Fibroblast of skin of back (primary cell): ENCODE data around the gene MROH7.

Experiments
- DNase-seq: peaks from one replicate; pipeline ENCODE4 v3.0.0-alpha.2; 2013

The MROH7 gene

DNA sequence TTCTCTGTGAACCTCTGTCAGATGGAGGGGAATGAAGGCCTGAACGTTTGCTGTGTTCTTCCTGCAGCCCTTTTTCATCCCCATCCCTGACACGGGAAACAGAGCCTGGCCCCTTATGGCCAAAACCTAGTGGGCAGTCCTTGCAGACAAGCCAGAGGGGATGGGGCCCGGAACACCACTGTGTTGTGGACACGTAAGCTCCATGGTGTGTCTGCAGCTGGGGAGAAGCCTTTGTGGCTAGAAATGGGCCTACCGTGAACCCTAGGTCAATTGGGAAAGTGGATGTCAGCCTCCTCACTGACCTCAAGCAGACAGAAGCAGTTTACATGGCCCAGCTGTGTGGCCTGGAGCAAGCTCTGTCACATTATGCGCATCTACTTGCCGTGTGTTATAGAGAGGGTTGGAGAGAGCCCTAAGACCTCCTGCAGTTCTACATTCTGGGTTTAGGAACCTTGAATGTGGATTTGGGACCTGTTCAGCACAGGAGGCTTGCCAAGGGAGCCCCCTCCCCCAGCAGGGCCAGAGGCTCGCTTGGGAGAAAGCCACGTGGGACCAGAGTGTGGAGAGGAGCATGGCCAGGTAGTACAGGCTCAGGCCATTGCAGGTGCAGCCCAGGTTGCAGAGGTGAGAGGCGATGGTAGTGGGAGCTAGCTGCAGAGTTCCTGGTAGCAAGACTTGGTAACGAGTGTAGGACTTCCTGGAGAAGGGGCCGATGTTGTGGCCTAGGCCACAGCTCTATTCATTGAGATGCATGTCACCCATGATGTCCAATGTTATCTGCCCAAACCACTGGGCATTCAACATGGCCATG, 102.0 kb downstream of the MROH7 start:
- no peak for DNase-seq

DNA sequence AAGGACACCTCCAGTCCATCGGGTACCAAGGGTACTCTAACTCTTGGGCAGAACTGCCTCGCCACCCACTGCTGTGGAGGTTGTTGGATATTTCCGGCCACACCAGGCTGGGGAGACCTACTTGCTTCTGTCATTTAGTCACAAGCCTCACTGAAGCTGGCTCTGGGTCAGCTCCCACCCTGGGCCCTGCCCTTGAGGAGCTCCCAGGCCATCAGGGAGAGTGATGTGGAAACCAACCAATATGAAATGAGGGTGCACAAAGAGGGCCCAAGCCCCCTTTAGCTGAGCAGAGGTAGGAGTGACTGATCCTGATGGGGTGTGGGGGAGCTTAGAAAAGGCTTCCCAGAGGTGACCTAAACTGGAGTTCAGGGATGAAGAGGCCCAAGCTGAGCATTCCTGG, 103.1 kb downstream of the MROH7 start:
- no peak for DNase-seq

DNA sequence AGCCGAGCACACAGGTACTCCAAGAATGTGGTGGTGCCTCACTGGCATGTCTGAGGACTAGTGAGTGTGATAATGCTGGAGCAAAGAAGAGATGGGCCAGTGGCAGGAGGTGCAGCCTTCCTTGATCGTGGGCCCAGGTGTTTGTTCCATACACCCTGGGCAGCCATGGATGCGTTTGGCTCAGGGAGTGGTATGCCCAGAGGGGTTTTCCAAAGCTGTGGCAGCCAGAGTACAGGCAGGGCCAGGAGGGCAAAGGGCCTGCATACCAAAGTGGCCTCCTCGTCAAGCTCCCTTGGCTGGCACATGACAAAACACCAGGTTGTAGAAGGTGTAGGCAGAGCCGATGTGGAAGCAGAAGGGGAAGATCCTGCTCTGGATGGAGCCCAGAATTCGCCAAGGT, 103.7 kb downstream of the MROH7 start:
- DNase-seq: no peak

DNA sequence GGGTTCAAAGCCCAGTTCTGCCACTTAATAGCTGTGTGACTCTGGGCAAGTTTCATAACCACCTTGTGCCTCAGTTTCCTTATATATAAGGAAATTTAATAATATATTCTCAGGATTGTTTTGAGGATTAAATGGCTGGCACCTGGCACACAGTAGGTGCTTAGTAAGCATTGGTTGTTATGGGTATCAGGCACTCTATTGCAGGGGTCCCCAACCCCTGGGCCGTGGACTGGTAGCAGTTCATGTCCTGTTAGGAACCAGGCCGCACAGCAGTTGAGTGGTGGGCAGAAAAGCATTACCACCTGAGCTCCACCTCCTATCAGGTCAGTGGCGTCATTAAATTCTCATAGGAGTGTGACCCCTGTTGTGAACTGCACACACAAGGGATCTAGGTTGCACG, 104.3 kb downstream of the MROH7 start:
- DNase-seq: no peak

DNA sequence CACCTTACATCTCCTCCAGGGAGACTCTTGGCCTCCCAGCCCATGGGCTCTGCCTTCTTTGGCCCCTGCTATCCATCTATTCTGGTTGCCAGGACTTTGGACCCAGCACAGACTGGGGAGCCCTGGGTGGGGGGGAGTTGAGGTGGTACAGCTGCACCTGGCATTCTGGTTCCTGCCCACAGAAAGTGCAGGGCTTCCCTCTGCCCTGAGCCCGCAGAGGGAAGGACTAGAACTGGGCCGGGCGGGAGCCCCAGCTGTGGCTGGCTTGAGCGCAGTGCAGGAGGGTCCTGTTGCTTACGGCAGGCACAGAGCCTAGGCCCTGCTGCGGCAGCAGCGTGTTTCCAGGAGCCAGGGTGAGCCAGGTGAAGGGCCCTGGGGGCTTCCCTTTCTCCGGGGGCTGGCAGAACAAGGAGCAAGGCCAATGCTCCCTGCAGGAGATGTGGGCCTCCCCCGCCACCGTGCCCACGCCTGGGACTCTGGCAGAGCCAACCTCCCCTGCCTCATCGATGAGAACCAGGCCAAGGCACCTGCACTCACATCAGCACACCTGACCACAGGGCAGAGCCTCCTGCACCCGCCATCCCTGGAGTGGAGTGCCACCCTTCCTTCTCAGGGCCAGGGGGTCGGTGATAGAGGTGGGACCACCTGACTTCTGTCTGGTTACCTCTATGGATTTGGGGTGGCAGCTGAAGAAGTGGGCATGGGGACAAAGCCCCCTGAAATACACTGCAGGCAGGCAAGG, 106.7 kb downstream of the MROH7 start:
- DNase-seq: no peak

DNA sequence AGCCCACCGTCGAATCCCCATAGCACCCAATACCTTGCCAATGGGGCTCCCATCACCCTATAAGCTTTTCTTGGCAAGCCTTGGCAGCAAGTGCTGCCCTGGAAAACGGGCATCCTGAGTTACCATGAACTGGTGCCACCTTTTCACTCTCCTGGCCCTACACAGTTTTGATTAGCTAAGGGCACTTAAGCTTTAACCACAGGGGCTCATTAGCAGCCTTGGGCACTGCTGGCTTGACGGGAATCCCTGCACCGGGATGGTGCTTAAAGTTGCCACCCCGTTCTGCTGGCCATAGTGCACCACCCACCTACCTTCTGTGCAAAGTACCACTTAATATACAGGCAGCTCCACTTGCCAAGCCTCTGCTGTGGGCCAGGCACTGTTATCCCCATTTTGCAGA, 109.0 kb downstream of the MROH7 start:
- DNase-seq: no peak

DNA sequence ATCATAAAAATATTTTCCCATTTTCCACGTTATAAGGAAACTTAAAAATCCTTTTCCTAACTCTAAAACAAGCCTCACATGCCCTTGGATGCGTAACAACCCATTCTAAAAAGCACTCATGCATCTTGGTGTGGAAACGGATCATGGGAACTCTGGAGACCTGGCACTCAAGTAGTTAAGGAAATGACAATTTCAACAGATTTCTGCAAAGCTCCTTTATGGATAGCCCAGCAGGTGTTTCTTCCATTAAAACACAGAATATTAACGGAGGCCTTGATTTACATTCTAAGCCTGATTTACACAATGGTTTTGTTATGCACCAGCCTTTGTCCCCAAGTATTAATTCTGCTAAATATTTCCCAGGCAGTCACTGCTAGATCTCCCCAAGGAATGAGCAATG, 109.8 kb downstream of the MROH7 start:
- DNase-seq: no peak

DNA sequence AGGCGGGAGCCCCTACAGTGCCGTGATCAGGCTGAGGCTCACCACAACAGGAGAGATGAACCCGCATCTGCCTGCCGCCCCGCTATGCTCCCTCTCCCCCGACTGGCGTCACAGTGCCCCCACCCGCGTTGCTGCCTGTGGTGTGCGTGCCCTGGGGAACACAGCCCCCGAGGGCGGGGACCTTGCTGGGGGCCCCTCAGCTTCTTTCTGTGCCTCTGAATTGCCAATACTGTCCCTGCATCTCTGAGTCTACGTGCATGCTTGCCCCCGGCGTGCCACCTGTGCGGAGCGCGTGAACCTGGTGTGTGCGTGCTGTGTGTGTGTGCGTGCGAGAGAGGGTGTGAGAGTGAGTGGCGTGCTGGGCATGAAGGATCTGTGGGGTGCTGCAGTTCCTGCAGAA, 112.5 kb downstream of the MROH7 start:
- DNase-seq: no peak

DNA sequence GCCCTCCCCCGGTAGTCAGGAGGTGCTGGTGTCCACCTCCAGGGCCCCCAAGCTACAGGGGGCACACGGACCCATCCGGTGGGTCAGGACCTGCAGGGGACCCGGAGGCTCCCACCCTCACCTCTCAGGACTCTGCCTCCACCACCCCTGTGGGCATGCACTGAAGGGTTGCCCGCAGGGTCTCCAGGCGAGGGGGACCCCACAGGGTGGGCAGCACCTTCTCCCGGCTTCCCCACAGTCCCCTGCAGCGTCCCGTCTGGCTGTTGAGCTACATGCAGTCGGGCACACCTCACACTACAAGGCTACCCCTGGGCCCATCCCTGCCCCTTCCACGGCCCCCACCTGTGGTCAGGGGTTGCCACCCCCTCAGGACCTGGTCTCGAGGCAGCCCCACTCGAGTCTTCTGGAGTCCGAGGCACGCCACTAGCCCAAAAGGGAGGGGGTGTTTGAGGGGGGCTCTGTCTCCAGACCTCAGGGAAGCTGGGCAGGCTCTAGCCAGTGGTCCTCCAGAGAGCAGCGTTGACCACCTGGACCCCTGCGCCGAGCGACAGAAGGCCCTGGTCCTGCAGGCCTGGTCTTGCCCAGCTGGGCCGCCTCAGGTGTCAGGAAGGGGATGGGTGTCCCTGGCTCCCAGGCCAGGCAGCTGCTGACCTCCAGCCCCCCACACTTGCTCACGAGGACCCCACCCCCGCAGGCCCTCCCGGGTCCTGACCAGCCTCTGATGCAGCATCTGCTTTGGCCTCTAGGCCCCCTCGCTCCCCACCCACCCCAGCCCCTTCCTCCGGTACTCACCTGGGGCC, 113.1 kb downstream of the MROH7 start:
- no peak for DNase-seq

DNA sequence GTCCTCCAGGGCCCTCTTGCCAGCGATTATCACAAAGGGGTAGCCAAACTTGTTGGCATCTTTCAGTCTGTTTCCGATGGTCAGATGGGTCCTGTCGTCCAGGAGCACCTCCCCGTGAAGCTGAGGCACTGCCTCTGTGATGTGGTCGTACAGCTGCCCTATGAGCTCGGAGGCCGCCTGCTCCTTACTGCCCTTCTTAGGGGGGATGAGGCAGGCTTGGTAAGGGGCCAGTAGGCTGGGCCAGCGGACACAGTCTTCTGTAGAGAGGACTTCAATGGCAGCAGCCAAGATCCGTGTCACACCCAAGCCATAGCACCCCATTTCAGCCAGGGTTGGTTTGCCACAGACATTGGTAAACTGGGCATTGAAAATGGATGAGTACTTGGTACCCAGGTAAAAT, 116.2 kb downstream of the MROH7 start:
- no peak for DNase-seq

DNA sequence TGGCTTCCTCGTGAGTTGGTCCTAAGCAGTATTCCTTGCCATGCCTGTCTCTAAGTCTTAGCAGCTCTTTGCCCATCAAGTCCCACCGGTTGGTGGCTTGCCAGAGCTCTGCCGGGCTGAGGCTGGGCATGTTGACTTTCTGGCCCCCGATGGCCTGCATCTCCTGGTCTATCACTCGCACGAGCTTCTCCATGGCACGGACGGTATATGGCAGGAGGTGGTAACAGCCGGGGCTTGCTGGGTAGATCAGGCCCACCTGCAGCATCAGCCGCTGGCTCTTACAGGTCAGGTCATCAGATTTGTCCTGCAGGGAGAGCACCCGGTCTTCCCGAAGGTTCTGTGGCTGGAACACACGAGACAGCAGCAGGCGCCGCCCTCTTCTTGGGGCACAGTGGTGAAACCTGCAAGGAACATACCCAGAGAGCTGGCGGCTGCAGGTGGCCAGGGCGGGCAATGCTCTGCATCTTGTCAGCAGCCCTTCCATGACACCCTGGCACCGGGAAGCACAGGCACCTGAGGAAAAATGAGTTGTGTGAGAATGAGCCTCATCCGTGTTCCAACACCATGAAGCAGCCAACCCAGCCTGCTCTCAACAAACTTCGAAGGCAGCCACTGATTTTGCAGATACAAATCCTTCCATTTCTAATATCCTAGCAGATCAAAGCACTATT, 117.2 kb downstream of the MROH7 start:
- no peak for DNase-seq
